ENCODE measurements around the gene SH2D2A.

GRCh38 chr1:156851779-156852417, 35.2 kb upstream of the SH2D2A start:
- TF ChIP-seq POLR2A (IDR thresholded peaks at IDR 0.05; ENCODE audit: low read length) (no peak), GATA1 (IDR thresholded peaks at IDR 0.05; ENCODE audit: low read depth, low read length) (no peak)

Measured in erythroblast (primary cell).